PC-9 (cell line): Measurements from ENCODE around the gene PPP2R5C. TPM values are rescaled to one million over a fixed set of nuclear protein-coding genes. Genes with fewer than 3 reads are reported as not detected.

Source experiments
- BruUV-seq: library from RNA; stranded (reverse); fragments of 400-500 nt; replicated peaks from 2 replicates; lab custom pipeline; 2021; lab: Mats Ljungman, UMichigan
- CTCF ChIA-PET: fragments of 300-600 bp; sonication (Branson Sonifier 250); formaldehyde crosslinking; loops from one replicate; lab custom pipeline; 2022; ENCODE audit warnings: antibody characterized with exemption; lab: Charles Lee
- POLR2A ChIA-PET: fragments of 300-600 bp; sonication (Branson Sonifier 250); formaldehyde crosslinking; loops from one replicate; lab custom pipeline; 2022; ENCODE audit warnings: antibody characterized with exemption; ENCODE audit not compliant: unreplicated experiment; lab: Charles Lee
- DNase-seq, 2 experiments: peaks; one replicate each; pipeline versions ENCODE4 v3.0.0 to v3.0.0-alpha.2; 2015 to 2022; ENCODE audit warnings: mixed read lengths in 1 of 2
- H2AFZ ChIP-seq: fragments of 200-600 bp; sonication (generic); 2 replicates; pipeline ENCODE4 v1.8.1; 2017; ENCODE audit warnings: antibody characterized with exemption
- H3F3A ChIP-seq: fragments of 200-600 bp; sonication (generic); 2 replicates; pipeline ENCODE4 v1.8.1; 2017; ENCODE audit warnings: antibody characterized with exemption, mild to moderate bottlenecking, low read depth; ENCODE audit not compliant: insufficient read depth
- H3K27ac ChIP-seq: fragments of 200-600 bp; sonication (generic); 2 replicates; pipeline ENCODE4 v1.6.1; 2016; ENCODE audit warnings: mixed run types
- H3K27me3 ChIP-seq: fragments of 200-600 bp; sonication (generic); 2 replicates; pipeline ENCODE4 v1.6.1; 2016; ENCODE audit warnings: low read depth, mixed run types; ENCODE audit not compliant: insufficient read depth
- H3K36me3 ChIP-seq: fragments of 200-600 bp; sonication (generic); 2 replicates; pipeline ENCODE4 v1.6.1; 2016; ENCODE audit warnings: low read depth, mixed run types
- H3K4me1 ChIP-seq: fragments of 200-600 bp; sonication (generic); replicated peaks from 2 replicates; pipeline ENCODE4 v1.6.1; 2016; ENCODE audit warnings: mixed run types; ENCODE audit not compliant: insufficient read depth
- H3K4me2 ChIP-seq: fragments of 200-600 bp; sonication (generic); 2 replicates; pipeline ENCODE4 v1.6.1; 2017; ENCODE audit warnings: mixed run types
- H3K4me3 ChIP-seq: fragments of 200-600 bp; sonication (generic); 2 replicates; pipeline ENCODE4 v1.6.1; 2016; ENCODE audit warnings: mixed run types
- H3K79me2 ChIP-seq: fragments of 200-600 bp; sonication (generic); 2 replicates; pipeline ENCODE4 v1.6.1; 2017; ENCODE audit warnings: low read depth, mixed run types
- H3K9me2 ChIP-seq: fragments of 200-600 bp; sonication (generic); 2 replicates; pipeline ENCODE4 v1.8.1; 2017; ENCODE audit warnings: mild to moderate bottlenecking; ENCODE audit not compliant: insufficient read depth
- H3K9me3 ChIP-seq: fragments of 200-600 bp; sonication (generic); 2 replicates; pipeline ENCODE4 v1.8.1; 2016; ENCODE audit warnings: low read depth; ENCODE audit not compliant: insufficient read depth
- H4K20me1 ChIP-seq: fragments of 200-600 bp; sonication (generic); 2 replicates; pipeline ENCODE4 v1.8.1; 2017; ENCODE audit not compliant: insufficient read depth
- EZH2 ChIP-seq: fragments of 200-600 bp; sonication (generic); IDR thresholded peaks from 2 replicates; pipeline ENCODE4 v1.8.0; 2017; ENCODE audit warnings: antibody characterized with exemption, low read depth
- intact Hi-C: fragments of 100-400 bp; cut with micrococcal nuclease; formaldehyde crosslinking; loops from one replicate; pipeline ENCODE4 v1.10.0; 2022; ENCODE audit not compliant: unreplicated experiment
- total RNA-seq: library from RNA; stranded (reverse); gene quantifications from 2 replicates; pipeline ENCODE4 v1.2.3, GENCODE V29; 2021
- TF ChIP-seq, protein P1 (sequence below): fragments of 200-600 bp; sonication (generic); conservative IDR thresholded peaks from 2 replicates; pipeline ENCODE4 v1.6.1; 2017; ENCODE audit warnings: mixed run types, antibody characterized with exemption, mild to moderate bottlenecking, moderate library complexity

Gene PPP2R5C
- total RNA-seq, 1 experiment from 2014 or later = 401 TPM

DNA sequence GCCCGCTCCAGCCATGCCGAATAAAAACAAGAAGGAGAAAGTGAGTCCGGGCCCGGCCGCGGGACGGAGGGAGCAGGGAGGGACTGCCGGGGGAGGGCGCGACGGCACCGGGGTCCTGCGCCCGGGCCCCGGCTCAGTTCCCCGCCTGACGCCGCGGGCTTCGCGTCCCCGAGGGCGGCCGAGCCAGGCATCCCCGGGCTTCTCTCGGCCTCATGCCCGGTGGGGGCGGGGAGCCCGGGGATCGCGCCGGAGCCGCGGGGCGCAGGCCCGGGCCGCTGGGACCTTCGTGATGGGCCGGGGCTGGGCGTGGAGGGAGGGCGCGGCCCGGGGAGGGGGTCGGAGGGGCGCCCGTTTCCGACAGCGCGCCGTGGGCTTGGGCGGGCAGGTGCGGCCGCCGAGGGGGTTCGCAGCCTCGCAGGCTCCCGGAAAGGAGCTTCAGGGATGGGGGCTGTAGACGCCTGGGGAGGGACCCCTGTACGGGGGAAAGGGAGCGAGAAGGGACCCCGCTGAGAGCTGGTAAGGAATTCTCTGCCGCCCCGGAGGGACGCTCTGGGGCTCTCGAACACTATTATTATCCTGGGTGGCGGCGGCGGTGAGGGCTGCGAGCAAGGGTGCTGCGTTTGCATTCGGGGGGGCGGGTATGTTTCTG is 496 bp downstream of the PPP2R5C start:
- H3K27ac ChIP-seq = no peak overlapping the region
- TF ChIP-seq, protein P1, sequence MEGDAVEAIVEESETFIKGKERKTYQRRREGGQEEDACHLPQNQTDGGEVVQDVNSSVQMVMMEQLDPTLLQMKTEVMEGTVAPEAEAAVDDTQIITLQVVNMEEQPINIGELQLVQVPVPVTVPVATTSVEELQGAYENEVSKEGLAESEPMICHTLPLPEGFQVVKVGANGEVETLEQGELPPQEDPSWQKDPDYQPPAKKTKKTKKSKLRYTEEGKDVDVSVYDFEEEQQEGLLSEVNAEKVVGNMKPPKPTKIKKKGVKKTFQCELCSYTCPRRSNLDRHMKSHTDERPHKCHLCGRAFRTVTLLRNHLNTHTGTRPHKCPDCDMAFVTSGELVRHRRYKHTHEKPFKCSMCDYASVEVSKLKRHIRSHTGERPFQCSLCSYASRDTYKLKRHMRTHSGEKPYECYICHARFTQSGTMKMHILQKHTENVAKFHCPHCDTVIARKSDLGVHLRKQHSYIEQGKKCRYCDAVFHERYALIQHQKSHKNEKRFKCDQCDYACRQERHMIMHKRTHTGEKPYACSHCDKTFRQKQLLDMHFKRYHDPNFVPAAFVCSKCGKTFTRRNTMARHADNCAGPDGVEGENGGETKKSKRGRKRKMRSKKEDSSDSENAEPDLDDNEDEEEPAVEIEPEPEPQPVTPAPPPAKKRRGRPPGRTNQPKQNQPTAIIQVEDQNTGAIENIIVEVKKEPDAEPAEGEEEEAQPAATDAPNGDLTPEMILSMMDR = no peak
- no peak for TF ChIP-seq EZH2
- peaks cover 23% of the 10 kb centered on the region for H3K4me1 ChIP-seq
- ChIA-PET POLR2A (interaction anchor here (0.5 to 0.6 kb wide), 2 partner anchors 52 to 55 kb away, joined by 3 to 4 read pairs; no protein-coding TSS in a partner anchor), CTCF (interaction anchor here (0.5 to 1.5 kb wide), 2 partner anchors 55 to 235 kb away, joined by 3 to 12 read pairs; no protein-coding TSS in a partner anchor)
- BruUV-seq = no TSS peak
- peaks cover 37% of the 10 kb centered on the region; the same call in 1 of the 2 replicates for H3F3A ChIP-seq
- intact Hi-C loops = loop anchor here (1.0 to 2.0 kb wide), 2 partner anchors 55 to 377 kb away; partner anchors contain the start of gene WDR20
- H4K20me1 ChIP-seq = no peaks in the 10 kb centered on the region
- H2AFZ ChIP-seq = peak overlapping the region; percentile 81
- H3K79me2 ChIP-seq = peaks cover 21% of the 10 kb centered on the region
- peak overlapping the region; percentile 92 for H3K4me2 ChIP-seq
- peaks cover 27% of the 10 kb centered on the region for H3K36me3 ChIP-seq
- no peaks in the 10 kb centered on the region for H3K27me3 ChIP-seq
- H3K9me3 ChIP-seq = no peaks in the 10 kb centered on the region
- DNase-seq = peak; percentile 32 to 57
- no peaks in the 10 kb centered on the region for H3K9me2 ChIP-seq
- H3K4me3 ChIP-seq = peak overlapping the region; percentile 92

DNA sequence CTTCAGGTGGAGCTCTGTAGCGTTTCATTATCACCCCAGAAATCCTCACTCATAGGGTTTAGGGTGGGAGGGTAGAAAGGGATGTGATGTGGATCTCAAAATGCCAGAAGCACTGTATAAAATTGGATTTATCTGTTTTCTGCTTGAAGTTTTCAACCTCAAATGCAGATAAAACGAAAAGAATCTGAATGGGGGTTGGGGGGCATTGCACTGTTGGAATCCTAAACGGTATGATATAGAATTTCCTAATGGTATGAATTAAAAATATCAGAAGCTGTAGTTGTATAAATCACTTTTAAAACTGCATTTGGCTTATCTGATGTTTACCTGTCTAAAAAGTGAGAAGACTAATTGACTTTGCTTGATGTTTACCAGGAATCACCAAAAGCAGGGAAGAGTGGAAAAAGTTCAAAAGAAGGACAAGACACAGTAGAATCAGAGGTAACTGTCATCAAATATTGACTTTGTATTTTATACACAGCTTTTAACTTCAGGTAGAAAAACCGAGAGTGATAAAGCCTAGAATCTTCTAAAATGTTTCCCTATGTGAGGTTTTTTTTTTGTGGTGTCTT is 1.1 kb downstream of the PPP2R5C start:
- CTCF ChIA-PET = interaction anchor here (1.5 kb wide), 1 partner anchor 55 kb away, joined by 12 read pairs; no protein-coding TSS in a partner anchor
- no peaks in the 10 kb centered on the region for H3K9me3 ChIP-seq
- H3K27me3 ChIP-seq = no peaks in the 10 kb centered on the region
- TF ChIP-seq, protein P1 = no peak
- TF ChIP-seq EZH2 = no peak
- peaks cover 27% of the 10 kb centered on the region for H3K36me3 ChIP-seq
- no peak overlapping the region for H3K27ac ChIP-seq
- intact Hi-C loops = loop anchor here (1.0 kb wide), 1 partner anchor 55 kb away; no protein-coding TSS in a partner anchor
- peak overlapping the region; percentile 92 for H3K4me2 ChIP-seq
- H3K79me2 ChIP-seq = peaks cover 21% of the 10 kb centered on the region
- peak overlapping the region; percentile 81 for H2AFZ ChIP-seq
- no peaks in the 10 kb centered on the region for H4K20me1 ChIP-seq
- no TSS peak for BruUV-seq
- H3K4me3 ChIP-seq = peak overlapping the region; percentile 92
- no peaks in the 10 kb centered on the region for H3K9me2 ChIP-seq
- POLR2A ChIA-PET = interaction anchor here (0.5 to 0.6 kb wide), 3 partner anchors 47 to 55 kb away, joined by 3 to 4 read pairs (median 4); no protein-coding TSS in a partner anchor
- no peak for DNase-seq
- peaks cover 23% of the 10 kb centered on the region for H3K4me1 ChIP-seq
- H3F3A ChIP-seq = peaks cover 37% of the 10 kb centered on the region; the same call in 1 of the 2 replicates

DNA sequence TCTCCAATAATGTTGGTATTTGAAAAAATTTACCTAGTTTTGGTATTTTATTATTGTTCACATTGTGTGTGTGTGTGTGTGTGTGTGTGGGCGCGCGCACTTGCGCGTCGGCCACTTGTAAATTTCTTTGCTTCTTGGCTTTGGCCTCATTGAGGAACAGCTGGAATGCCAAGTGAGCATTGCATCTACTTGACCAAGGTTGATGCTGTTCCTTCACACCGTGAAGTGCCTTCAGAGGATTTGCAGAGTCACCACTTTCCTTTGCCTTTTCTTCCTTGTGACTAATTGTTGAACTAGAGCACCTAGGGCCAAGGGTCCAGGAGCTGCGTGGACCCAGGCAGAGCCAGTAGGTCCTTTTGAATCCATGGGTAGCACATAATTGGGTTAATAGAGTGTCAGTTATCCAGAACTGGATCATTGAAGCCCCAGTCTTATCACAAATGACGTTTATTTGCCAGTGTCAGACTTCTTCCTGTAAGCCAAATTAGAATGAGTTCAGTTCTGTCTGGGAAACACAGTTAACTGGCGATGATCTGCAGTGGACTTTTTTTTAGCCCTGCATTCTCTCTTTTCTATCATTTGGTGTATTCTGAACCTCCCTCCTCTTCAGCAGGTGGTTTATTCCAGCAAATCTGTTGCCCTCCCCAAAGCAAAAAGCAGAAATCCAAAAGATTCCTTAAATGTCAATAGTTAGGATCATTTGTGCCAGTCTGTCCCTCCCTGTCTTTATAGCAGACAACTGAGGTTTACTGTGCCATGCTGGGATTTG is 2.6 kb downstream of the PPP2R5C start:
- no peak overlapping the region for H3K27ac ChIP-seq
- no peak overlapping the region for H3K4me2 ChIP-seq
- ChIA-PET POLR2A (no interaction called here), CTCF (interaction anchor here (0.6 kb wide), 1 partner anchor 520 kb away, joined by 7 read pairs; no protein-coding TSS in a partner anchor)
- no peaks in the 10 kb centered on the region for H3K9me2 ChIP-seq
- no peaks in the 10 kb centered on the region for H3K9me3 ChIP-seq
- TF ChIP-seq, protein P1 = no peak
- no peak for TF ChIP-seq EZH2
- DNase-seq = peak in 1 of 2 experiments; percentile 32
- H3F3A ChIP-seq = peaks cover 37% of the 10 kb centered on the region; the same call in 1 of the 2 replicates
- TSS peak; percentile 31 for BruUV-seq
- H3K4me1 ChIP-seq = peaks cover 23% of the 10 kb centered on the region
- H3K4me3 ChIP-seq = no peak overlapping the region
- intact Hi-C loops = no loop called here
- peaks cover 21% of the 10 kb centered on the region for H3K79me2 ChIP-seq
- H3K27me3 ChIP-seq = no peaks in the 10 kb centered on the region
- H4K20me1 ChIP-seq = no peaks in the 10 kb centered on the region
- peaks cover 27% of the 10 kb centered on the region for H3K36me3 ChIP-seq
- no peak overlapping the region for H2AFZ ChIP-seq
